NCI-H2029 treated with DMSO at 0.1 percent for 48 hours (cell line): ENCODE results near the gene DTNBP1.

Experiments used
- DNase-seq: peaks from one replicate; lab custom pipeline; 2025; lab: John Stamatoyannopoulos, UW

Gene DTNBP1

GRCh38 chr6:15588971-15589634, 73.7 kb downstream of the DTNBP1 start:
- no peak for DNase-seq

GRCh38 chr6:15586503-15586902, 76.3 kb downstream of the DTNBP1 start:
- DNase-seq: no peak

GRCh38 chr6:15585760-15586214, 77.0 kb downstream of the DTNBP1 start:
- DNase-seq: no peak

- DNase-seq: no peak
Measured at GRCh38 chr6:15582499-15582898, 80.3 kb downstream of the DTNBP1 start.

- DNase-seq: no peak
Measured at GRCh38 chr6:15581751-15582150, 81.1 kb downstream of the DTNBP1 start.

- DNase-seq: no peak
Measured at GRCh38 chr6:15580326-15580725, 82.5 kb downstream of the DTNBP1 start.

GRCh38 chr6:15578716-15579391, 84.0 kb downstream of the DTNBP1 start:
- DNase-seq: no peak

- no peak for DNase-seq
Measured at GRCh38 chr6:15577550-15578171, 85.2 kb downstream of the DTNBP1 start.

GRCh38 chr6:15577106-15577505, 85.7 kb downstream of the DTNBP1 start:
- no peak for DNase-seq

GRCh38 chr6:15575357-15576033, 87.3 kb downstream of the DTNBP1 start:
- no peak for DNase-seq

- DNase-seq: no peak
Measured at GRCh38 chr6:15574486-15574885, 88.3 kb downstream of the DTNBP1 start.

GRCh38 chr6:15574023-15574422, 88.8 kb downstream of the DTNBP1 start:
- no peak for DNase-seq

- DNase-seq: no peak
Measured at GRCh38 chr6:15573384-15573783, 89.4 kb downstream of the DTNBP1 start.

GRCh38 chr6:15572296-15573016, 90.4 kb downstream of the DTNBP1 start:
- no peak for DNase-seq

- no peak for DNase-seq
Measured at GRCh38 chr6:15570171-15570570, 92.7 kb downstream of the DTNBP1 start.

GRCh38 chr6:15569035-15569995, 93.5 kb downstream of the DTNBP1 start:
- no peak for DNase-seq

GRCh38 chr6:15562977-15563376, 99.9 kb downstream of the DTNBP1 start:
- DNase-seq: no peak

- no peak for DNase-seq
Measured at GRCh38 chr6:15561447-15562199, 101.2 kb downstream of the DTNBP1 start.

- DNase-seq: no peak
Measured at GRCh38 chr6:15560713-15561112, 102.1 kb downstream of the DTNBP1 start.

GRCh38 chr6:15557174-15557573, 105.7 kb downstream of the DTNBP1 start:
- DNase-seq: no peak
